GM11168 (cell line): ENCODE results near the gene LRRD1.
"Not testable (repeated sequence)": the region's sequence is repeated elsewhere in the genome, so short reads cannot be mapped to it uniquely, and the experiment has no call there.

Experiments used
- in situ Hi-C: fragments of 300-500 bp; cut with MboI; formaldehyde crosslinking; loops from one replicate; pipeline ENCODE4 v1.12.0; 2022; ENCODE audit warnings: low sequenced_read_pairs; ENCODE audit not compliant: unreplicated experiment

Gene LRRD1

GRCh38 chr7:92178928-92179924, at the start of gene LRRD1:
Gene LRRD1, minus strand, starts transcription at chr7:92179142. Its CDS starts 13,940 bp downstream, at chr7:92165202.
- in situ Hi-C loops, result no loop called here

GRCh38 chr7:92228742-92229141, 49.8 kb upstream of the LRRD1 start:
- in situ Hi-C loops, result no loop called here

DNA sequence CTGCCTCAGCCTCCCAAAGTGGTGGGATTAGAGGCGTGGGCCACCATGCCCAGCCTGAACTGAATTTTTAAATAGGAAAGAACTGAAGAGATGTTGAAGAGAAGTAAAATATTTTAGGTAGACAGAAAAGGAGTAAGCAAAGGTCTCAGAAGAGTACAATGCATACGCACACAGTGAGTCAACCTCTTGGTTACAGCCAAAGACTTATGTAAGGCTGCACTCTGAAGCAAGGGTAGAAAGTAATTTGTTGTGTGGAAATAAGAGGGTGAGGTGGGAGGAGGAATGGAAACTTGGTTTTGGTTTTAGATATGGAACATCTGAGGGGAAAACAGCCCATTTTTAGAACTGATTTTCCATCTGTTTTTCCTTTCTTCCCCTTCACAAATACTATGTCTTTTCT, 49.2 kb upstream of the LRRD1 start:
- in situ Hi-C loops, result no loop called here

GRCh38 chr7:92226981-92227380, 48.0 kb upstream of the LRRD1 start:
- in situ Hi-C loops, result no loop called here

DNA sequence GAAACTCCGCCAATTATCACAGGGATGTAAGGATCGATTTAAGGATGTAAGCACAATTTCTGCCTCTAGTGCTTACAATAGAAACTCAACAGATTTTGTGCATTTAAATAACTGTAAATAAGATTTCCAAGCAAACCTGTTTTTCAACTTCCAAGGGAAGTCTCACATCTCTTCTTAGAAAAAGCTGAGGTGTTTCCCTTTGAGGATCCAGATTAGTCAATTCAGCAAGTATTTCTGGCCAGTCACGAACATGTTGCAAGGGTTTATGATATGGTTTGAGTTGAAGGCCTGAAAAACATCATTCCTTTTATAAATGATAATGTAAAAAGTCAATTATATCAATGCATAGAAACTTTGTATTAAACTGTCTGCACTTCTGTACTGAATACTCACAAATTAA, 42.8 kb upstream of the LRRD1 start:
- in situ Hi-C loops, result no loop called here

GRCh38 chr7:92206672-92207071, 27.7 kb upstream of the LRRD1 start:
- in situ Hi-C loops, result no loop called here

- in situ Hi-C loops, result no loop called here
Observed at GRCh38 chr7:92205987-92206386, 27.0 kb upstream of the LRRD1 start.

GRCh38 chr7:92200791-92201190, 21.8 kb upstream of the LRRD1 start:
- in situ Hi-C loops, result no loop called here

- in situ Hi-C loops, result no loop called here
Observed at GRCh38 chr7:92192326-92192725, 13.4 kb upstream of the LRRD1 start.

GRCh38 chr7:92189246-92189645, 10.3 kb upstream of the LRRD1 start:
- in situ Hi-C loops, result not testable (repeated sequence)

DNA sequence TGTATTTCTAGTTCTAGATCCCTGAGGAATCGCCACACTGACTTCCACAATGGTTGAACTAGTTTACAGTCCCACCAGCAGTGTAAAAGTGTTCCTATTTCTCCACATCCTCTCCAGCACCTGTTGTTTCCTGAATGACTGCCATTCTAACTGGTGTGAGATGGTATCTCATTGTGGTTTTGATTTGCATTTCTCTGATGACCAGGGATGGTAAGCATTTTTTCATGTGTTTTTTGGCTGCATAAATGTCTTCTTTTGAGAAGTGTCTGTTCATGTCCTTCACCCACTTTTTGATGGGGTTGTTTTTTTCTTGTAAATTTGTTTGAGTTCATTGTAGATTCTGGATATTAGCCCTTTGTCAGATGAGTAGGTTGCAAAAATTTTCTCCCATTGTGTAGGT, 5.4 kb upstream of the LRRD1 start:
- in situ Hi-C loops, result not testable (repeated sequence)

DNA sequence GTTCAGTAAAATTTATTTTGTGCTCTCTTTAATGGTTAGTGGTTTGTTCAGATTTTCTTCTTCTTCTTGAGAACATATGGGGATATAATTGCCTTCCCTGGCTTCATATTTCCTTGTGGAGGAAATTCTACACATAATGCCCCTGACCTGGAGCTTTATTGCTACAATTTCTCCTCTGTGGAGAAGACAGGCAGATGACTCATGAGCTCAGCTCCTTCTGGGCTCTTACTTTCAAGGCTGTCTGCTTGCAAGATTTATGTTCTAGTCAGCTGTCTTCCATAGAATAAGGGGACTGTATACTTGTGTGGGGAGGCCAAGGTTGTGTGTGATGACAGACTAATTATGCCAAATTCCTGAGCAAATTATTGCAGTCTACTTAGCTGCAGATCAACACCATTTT, 1.6 kb downstream of the LRRD1 start:
- in situ Hi-C loops, result no loop called here

DNA sequence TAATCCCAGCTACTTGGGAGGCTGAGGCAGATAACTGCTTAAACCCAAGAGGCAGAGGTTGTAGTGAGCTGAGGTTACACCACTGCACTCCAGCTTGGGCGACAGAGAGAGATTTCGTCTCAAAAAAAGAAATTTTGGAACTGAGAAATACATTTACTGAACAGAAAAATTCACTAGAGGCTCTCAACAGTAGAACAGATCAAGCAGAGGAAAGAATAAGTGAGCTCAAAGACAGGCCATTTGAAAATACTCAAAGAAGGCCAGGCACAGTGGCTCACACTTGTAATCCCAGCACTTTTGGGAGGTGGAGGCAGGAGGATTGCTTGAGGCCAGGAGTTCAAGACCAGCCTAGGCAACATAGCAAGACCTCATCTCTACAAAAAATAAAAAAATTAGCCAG, 9.4 kb downstream of the LRRD1 start:
- in situ Hi-C loops, result not testable (repeated sequence)

DNA sequence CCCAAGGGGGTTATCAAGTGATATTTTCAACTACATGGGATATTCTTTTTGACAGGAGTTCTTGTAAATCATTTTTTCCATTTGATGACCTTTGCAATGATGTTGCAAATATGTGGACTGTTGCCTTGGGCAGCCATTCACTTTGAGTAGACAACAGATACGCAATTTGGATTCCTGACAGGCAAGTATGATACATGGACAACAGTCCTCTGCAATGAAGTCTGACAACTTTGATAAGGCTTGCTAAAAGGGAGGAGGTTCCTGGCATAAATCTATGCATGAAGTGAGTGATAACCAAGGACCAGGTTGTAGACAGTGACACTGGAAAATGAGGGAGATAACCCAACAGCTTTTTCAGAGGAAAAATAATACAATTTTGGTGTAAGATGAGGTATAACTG, 17.7 kb downstream of the LRRD1 start:
- in situ Hi-C loops, result no loop called here

DNA sequence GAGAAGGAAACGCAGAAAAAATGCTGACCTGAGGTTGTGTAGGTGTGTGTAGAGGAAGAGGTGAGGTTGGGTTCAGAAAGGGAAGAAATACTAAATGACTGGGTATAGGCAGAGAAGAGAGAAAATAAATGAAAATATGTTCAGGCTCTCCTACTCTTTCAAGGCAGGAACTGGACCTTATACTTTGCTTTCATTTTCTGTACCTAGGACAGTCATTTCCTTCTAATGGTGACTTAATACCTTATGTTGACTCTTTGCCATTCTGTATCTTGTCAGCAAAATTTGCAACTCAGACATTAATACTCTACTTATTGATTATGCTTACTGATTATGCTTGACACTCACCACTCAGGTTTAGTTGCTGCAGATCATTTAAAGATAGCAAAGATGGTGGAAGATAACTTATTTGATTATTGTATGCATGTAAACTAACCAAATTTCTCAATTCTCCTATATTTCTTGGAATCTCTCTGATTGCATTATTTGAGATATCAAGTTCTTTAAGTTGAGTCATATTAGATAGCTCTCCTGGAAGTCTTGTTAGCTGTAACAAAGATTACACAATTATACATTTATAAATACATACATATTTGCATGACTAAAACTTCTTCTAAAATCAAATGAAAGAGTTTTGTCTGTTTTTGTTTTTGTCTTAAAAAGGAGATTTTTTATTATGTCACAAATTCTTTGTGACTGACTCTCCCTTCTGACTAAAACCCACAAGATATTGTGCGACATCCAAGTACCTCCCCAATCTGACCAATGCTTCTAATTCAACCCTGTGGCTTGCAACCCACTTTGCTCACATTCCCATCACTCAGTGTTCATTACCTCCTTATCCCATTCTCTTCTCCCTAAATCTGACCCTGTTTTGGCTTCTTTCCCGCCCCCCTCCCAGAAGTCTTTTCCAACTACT, 20.0 kb downstream of the LRRD1 start:
- in situ Hi-C loops, result no loop called here

GRCh38 chr7:92156990-92157389, 22.0 kb downstream of the LRRD1 start:
- in situ Hi-C loops, result no loop called here

GRCh38 chr7:92155108-92155739, 23.7 kb downstream of the LRRD1 start:
- in situ Hi-C loops, result no loop called here

- in situ Hi-C loops, result no loop called here
Observed at GRCh38 chr7:92150450-92151017, 28.4 kb downstream of the LRRD1 start.

DNA sequence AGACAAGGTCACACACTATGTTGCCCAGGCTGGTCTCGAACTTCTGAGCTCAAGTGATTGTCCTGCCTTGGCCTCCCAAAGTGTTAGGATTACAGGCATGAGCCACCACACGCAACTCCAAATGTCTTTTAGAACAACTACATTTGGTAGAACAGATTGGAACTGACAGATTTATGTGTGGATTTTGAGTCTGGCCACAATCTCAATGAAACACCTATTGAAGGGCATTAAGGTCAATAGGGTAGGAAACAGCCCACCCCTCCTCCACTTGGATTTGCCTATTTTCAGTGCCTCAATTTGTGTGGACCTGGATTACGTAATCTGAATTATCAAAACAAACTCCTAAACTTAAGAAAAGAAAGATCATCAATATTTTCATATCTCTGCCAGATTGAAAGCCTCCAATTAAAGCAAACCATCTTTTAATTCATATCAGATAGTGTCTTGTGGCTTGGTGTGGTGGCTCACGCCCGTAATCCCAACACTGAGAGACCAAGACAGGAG, 29.2 kb downstream of the LRRD1 start:
- in situ Hi-C loops, result no loop called here
